Adrenal gland (tissue), 12 donors: Measurements from ENCODE around the gene AHNAK2. TPM values are rescaled to one million over a fixed set of nuclear protein-coding genes. Genes with fewer than 3 reads are reported as not detected.

ENCODE experiments used
- DNase-seq, 7 donors: peaks; one replicate each; pipeline ENCODE4 v3.0.0-alpha.2; 2019 to 2020
- H3K27ac ChIP-seq, 5 donors: fragments of 200-600 bp; sonication (generic) in 4 of 5; 1 replicate in 3 of 5; 2 replicates in 2 of 5; pipeline versions ENCODE4 v1.5.1 to v1.8.0; 2016 to 2020; ENCODE audit warnings: mild to moderate bottlenecking in 1 of 5
- H3K27me3 ChIP-seq: fragments of 200-600 bp; 2 replicates; pipeline ENCODE4 v1.8.0; 2021
- H3K36me3 ChIP-seq, 2 donors: fragments of 200-600 bp; replicated peaks in 1 of 2; 1 replicate in 1 of 2; 2 replicates in 1 of 2; pipeline versions ENCODE4 v1.5.1 to v1.8.0; 2018 to 2022
- H3K4me1 ChIP-seq, 2 donors: fragments of 200-600 bp; replicated peaks in 1 of 2; 1 replicate in 1 of 2; 2 replicates in 1 of 2; pipeline versions ENCODE4 v1.5.1 to v1.8.0; 2018 to 2021
- H3K4me3 ChIP-seq, 4 donors: fragments of 200-600 bp; sonication (generic) in 3 of 4; one replicate each; pipeline ENCODE4 v1.5.1; 2016 to 2018
- H3K9me3 ChIP-seq, 3 donors: fragments of 200-600 bp; sonication (generic) in 1 of 3; replicated peaks in 1 of 3; 1 replicate in 2 of 3; 2 replicates in 1 of 3; pipeline versions ENCODE4 v1.5.1 to v1.8.0; 2016 to 2021
- POLR2A ChIP-seq, 2 donors: fragments of 450-650 bp; IDR thresholded peaks; one replicate each; pipeline ENCODE4 v1.6.1; 2017; ENCODE audit warnings: antibody characterized with exemption in 2 of 2, mild to moderate bottlenecking in 2 of 2, moderate library complexity in 1 of 2
- WGBS, 4 donors: extraction: QIAGEN DNeasy Blood & Tissue Kit in 2 of 4; methylation state at CpG; one replicate each; pipeline versions ENCODE4 v1.1.5 to v1.1.7; 2013 to 2017; 5-methylcytosine and 5-hydroxymethylcytosine counted together
- intact Hi-C, 2 donors: fragments of 100-400 bp; cut with DNase I; formaldehyde crosslinking; loops; one replicate each; pipeline versions ENCODE4 v1.14.1 to v1.15.0; 2022 to 2023
- polyA plus RNA-seq, 3 donors: library from polyadenylated mRNA; stranded (reverse); fragments of 200-250 nt in 2 of 3; fragments of 350-450 nt in 1 of 3; fragmentation: Illumina TruSeq in 1 of 3; extraction: RNeasy Lipid Tissue Mini Kit (QIAGEN cat#74804) in 1 of 3; gene quantifications; one replicate each; pipeline ENCODE4 v1.2.3, GENCODE V29; 2013 to 2014
- total RNA-seq, 9 donors: library from RNA; depleted of rRNA in 4 of 9; stranded (reverse); fragments of >200 nt in 4 of 9; fragments of 120-200 nt in 1 of 9; fragmentation: NEBNext Ultra II Directional in 1 of 9; extraction: Animal tissue kit (Norgen Biotek cat#: 25700) in 1 of 9; gene quantifications; one replicate each; pipeline versions ENCODE4 v1.1.0 to v1.2.4, GENCODE V29; 2013 to 2023
- TF ChIP-seq, protein P1 (sequence below), 6 experiments: fragments of 450-650 bp in 4 of 6; fragments of 200-600 bp in 2 of 6; sonication (generic) in 1 of 6; IDR thresholded peaks; 1 replicate in 5 of 6; 2 replicates in 1 of 6; pipeline versions ENCODE4 v1.5.1 to v1.8.0; 2016 to 2021; ENCODE audit warnings: antibody characterized with exemption in 6 of 6, mild to moderate bottlenecking in 2 of 6, moderate library complexity in 1 of 6
- donor health status: healthy with polysubstance abuse.
- donor health status: Bipolar disorder and iron deficiency.
- donor health status: DM: yes; HTN: yes; CAD: no.
- donor health status: DM: no; HTN: no; CAD: no.
- donor health status: DM: no; HTN: no; CAD: no.
- donor health status: DM: yes; HTN: yes; CAD: no.

AHNAK2 gene
- total and polyA plus RNA-seq, 12 donors = 0.67 to 16.0 (median 4.1) TPM

DNA sequence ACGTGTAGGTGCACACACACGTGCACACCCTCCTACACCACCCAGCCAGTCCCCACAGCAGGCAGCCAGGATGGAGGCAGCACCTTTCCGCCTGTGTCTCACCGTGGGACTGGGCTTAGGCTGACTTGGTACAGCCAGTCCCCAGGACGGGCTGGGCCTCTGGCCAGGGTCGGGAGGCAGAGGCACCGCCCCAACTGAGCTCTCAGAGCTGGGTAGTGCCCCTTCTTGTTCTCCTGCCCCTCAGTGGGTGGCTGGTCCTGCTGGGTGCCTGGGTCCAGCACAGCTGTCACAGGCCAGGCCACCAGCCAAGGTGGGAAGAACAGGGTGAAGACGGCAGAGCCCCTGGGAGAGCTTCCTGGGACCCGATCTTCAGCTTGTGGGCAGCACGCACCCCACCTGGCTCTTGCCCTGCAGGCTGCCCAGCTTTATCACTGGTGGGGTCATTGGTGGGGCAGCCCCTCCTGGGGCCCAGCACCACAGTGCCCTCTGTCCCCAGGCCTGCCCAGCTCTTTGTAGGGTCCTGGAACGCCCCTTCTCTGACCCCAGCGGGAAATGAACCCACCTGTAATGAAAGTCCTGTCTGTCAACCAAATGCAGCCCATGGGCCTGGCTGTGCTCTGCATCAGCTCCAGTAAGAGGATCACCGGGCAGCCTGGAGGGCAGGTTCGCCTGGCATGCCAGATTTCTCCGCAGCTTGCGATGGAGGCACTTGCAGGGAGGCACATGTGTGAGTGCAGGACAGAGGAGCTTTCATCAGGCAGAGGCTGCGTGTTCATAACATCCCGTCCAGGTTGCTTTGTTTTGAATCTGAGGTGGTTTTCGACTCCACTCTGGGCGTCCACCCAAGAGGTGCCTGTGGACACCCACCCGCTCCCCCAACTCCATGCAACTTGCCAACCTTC, 28.0 kb upstream of the AHNAK2 start:
- no peak for TF ChIP-seq POLR2A (IDR thresholded peaks at IDR 0.05)
- TF ChIP-seq, protein P1, sequence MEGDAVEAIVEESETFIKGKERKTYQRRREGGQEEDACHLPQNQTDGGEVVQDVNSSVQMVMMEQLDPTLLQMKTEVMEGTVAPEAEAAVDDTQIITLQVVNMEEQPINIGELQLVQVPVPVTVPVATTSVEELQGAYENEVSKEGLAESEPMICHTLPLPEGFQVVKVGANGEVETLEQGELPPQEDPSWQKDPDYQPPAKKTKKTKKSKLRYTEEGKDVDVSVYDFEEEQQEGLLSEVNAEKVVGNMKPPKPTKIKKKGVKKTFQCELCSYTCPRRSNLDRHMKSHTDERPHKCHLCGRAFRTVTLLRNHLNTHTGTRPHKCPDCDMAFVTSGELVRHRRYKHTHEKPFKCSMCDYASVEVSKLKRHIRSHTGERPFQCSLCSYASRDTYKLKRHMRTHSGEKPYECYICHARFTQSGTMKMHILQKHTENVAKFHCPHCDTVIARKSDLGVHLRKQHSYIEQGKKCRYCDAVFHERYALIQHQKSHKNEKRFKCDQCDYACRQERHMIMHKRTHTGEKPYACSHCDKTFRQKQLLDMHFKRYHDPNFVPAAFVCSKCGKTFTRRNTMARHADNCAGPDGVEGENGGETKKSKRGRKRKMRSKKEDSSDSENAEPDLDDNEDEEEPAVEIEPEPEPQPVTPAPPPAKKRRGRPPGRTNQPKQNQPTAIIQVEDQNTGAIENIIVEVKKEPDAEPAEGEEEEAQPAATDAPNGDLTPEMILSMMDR (IDR thresholded peaks at IDR 0.05) = no peak
- no peaks in the 10 kb centered on the region for H3K27me3 ChIP-seq
- H3K4me3 ChIP-seq = no peak overlapping the region
- no peaks in the 10 kb centered on the region for H3K4me1 ChIP-seq
- intact Hi-C loops = no loop called here
- H3K27ac ChIP-seq = no peak overlapping the region
- no peak for DNase-seq
- no peaks in the 10 kb centered on the region for H3K9me3 ChIP-seq
- 82 to 91% (median 87%) methylated on average over 7 to 21 of the region's 21 CpGs for WGBS, 4 donors
- peaks cover 0 to 15% of the 10 kb centered on the region in 2 donors for H3K36me3 ChIP-seq

DNA sequence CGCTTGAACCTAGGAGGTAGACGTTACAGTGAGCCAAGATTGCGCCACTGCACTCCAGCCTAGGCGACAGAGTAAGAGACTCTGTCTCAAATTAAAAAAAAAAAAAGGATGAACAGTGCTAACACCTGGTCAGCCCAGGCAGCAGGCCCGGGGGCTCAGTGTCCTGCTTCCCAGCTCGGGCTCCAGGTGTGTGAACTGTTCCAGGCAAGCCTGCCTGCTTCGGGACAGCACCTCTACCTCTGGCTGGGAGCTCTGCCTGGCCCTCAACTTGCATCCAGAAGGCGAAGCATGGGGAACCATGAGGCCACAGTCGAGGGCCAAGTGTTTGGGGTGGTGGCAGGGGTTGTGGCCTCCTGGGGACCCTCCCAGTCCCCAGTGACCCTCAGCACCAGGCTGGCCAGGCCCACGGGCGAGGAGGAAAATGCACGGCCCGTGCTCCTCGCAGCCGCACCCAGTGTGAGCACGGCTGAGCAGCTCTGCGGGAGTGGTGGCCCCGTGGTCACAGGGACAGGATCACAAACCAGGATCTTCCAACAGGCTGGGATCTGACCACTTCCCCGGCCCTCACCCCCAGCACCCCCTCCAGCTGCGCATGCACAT, 27.3 kb upstream of the AHNAK2 start:
- 78 to 93% (median 90%) methylated on average over 7 to 20 of the region's 20 CpGs for WGBS, 4 donors
- TF ChIP-seq, protein P1 (IDR thresholded peaks at IDR 0.05) = no peak
- no peak for TF ChIP-seq POLR2A (IDR thresholded peaks at IDR 0.05)
- no peaks in the 10 kb centered on the region for H3K27me3 ChIP-seq
- intact Hi-C loops = no loop called here
- H3K4me3 ChIP-seq = no peak overlapping the region
- DNase-seq = no peak
- peaks cover 0 to 8% of the 10 kb centered on the region in 2 donors for H3K36me3 ChIP-seq
- no peaks in the 10 kb centered on the region for H3K4me1 ChIP-seq
- no peaks in the 10 kb centered on the region for H3K9me3 ChIP-seq
- H3K27ac ChIP-seq = no peak overlapping the region

DNA sequence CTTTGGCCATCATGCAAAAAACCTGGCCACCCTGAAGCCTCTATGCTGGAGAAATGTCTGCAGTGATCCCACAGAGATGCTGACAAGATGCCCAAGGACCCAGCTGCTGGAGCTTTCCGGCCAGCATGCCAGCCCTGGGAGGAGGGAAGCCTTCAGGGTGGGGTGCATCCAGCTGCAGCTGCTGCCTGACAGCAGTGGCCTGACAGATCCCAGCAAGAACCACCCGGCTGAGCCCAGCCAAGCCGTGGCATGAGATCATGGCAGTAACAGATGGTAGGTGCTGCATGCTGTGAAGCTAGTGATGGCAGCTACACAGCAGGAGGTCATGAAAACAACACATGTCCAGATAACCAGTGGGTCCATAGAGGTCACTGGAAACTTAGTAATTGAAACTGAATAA, 21.2 kb upstream of the AHNAK2 start:
- intact Hi-C loops = no loop called here
- 91 to 100% (median 93%) methylated on average over 3 of the region's 3 CpGs for WGBS, 4 donors
- no peak for TF ChIP-seq POLR2A (IDR thresholded peaks at IDR 0.05)
- TF ChIP-seq, protein P1 (IDR thresholded peaks at IDR 0.05) = no peak

DNA sequence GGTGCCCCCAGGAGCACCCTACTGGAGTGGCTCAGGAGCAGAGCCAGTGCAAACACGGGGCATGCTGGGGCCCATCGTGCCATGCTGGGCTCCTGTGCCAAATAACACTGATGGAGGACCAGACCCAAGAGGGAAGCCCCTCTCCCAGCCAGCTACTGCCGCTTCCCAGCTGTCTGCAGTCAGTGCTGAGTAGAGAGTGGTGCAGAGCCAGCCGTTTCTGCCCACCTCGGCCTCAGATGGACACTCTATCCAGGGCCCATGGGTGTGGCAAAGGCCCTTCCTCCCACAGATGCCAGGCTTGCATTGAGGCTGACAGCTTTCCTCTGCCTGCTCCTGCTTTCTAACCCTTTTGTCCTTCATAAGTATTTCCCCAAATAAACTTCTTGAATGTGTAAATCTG, 20.6 kb upstream of the AHNAK2 start:
- WGBS, 4 donors = 93 to 100% (median 97%) methylated on average over 4 to 5 of the region's 5 CpGs
- no peak overlapping the region for H3K27ac ChIP-seq
- no peak for DNase-seq
- H3K36me3 ChIP-seq = peaks cover 0 to 9% of the 10 kb centered on the region in 2 donors
- H3K9me3 ChIP-seq = peaks cover 0 to 6% (median 0%) of the 10 kb centered on the region in 3 donors
- no peaks in the 10 kb centered on the region for H3K4me1 ChIP-seq
- no peaks in the 10 kb centered on the region for H3K27me3 ChIP-seq
- TF ChIP-seq, protein P1 (IDR thresholded peaks at IDR 0.05) = no peak
- no peak for TF ChIP-seq POLR2A (IDR thresholded peaks at IDR 0.05)
- intact Hi-C loops = no loop called here
- H3K4me3 ChIP-seq = no peak overlapping the region

More for the DNA sequence above, 21.2 kb upstream of the AHNAK2 start:
- H3K36me3 ChIP-seq = peaks cover 0 to 3% of the 10 kb centered on the region in 2 donors
- H3K4me1 ChIP-seq = no peaks in the 10 kb centered on the region
- no peak overlapping the region for H3K4me3 ChIP-seq
- H3K9me3 ChIP-seq = peaks cover 0 to 6% (median 0%) of the 10 kb centered on the region in 3 donors
- no peaks in the 10 kb centered on the region for H3K27me3 ChIP-seq
- H3K27ac ChIP-seq = no peak overlapping the region
- DNase-seq = no peak
